Vagina (tissue), 2 donors: ENCODE measurements around the gene AICDA. TPM values are rescaled to one million over a fixed set of nuclear protein-coding genes. Genes with fewer than 3 reads are reported as not detected.
"Not testable (repeated sequence)": the region's sequence is repeated elsewhere in the genome, so short reads cannot be mapped to it uniquely, and the experiment has no call there.

Experiments used
- DNase-seq, 2 donors: peaks; one replicate each; pipeline ENCODE4 v3.0.0-alpha.2; 2017; ENCODE audit errors: extremely low spot score in 2 of 2
- H3K27ac ChIP-seq: fragments of 200-600 bp; sonication (generic); one replicate; pipeline ENCODE4 v1.5.1; 2019
- H3K27me3 ChIP-seq: fragments of 200-600 bp; sonication (generic); one replicate; pipeline ENCODE4 v1.5.1; 2019
- H3K36me3 ChIP-seq, 2 donors: fragments of 200-600 bp; sonication (generic); one replicate each; pipeline ENCODE4 v1.5.1; 2017 to 2019
- H3K4me1 ChIP-seq: fragments of 200-600 bp; sonication (generic); one replicate; pipeline ENCODE4 v1.5.1; 2019
- H3K4me3 ChIP-seq, 2 donors: fragments of 200-600 bp; sonication (generic); 1 replicate in 1 of 2; 2 replicates in 1 of 2; pipeline ENCODE4 v1.5.1; 2016 to 2019
- H3K9me3 ChIP-seq: fragments of 200-600 bp; sonication (generic); one replicate; pipeline ENCODE4 v1.5.1; 2019
- POLR2A ChIP-seq, 2 donors: fragments of 450-650 bp; IDR thresholded peaks; one replicate each; pipeline ENCODE4 v1.6.1; 2017; ENCODE audit warnings: antibody characterized with exemption in 2 of 2, mild to moderate bottlenecking in 2 of 2, moderate library complexity in 2 of 2
- POLR2AphosphoS5 ChIP-seq, 2 donors: sonication (generic); formaldehyde crosslinking; IDR thresholded peaks; one replicate each; pipeline ENCODE4 v1.9.0; 2017; ENCODE audit warnings: antibody characterized with exemption in 2 of 2, mild to moderate bottlenecking in 2 of 2, low read depth in 1 of 2; ENCODE audit not compliant: insufficient read depth in 1 of 2
- intact Hi-C: fragments of 100-400 bp; cut with DNase I; formaldehyde crosslinking; loops from one replicate; pipeline ENCODE4 v1.15.1; 2023
- total RNA-seq: library from RNA; depleted of rRNA; stranded (reverse); fragments of >200 nt; gene quantifications from one replicate; pipeline ENCODE4 v1.2.3, GENCODE V29; 2016
- TF ChIP-seq, protein P1 (sequence below), 3 experiments: fragments of 450-650 bp in 2 of 3; fragments of 200-600 bp in 1 of 3; sonication (generic) in 1 of 3; IDR thresholded peaks; one replicate each; pipeline ENCODE4 v1.5.1; 2017 to 2019; ENCODE audit warnings: antibody characterized with exemption in 3 of 3, mild to moderate bottlenecking in 2 of 3, moderate library complexity in 2 of 3

AICDA gene
- total RNA-seq, 1 donor from 2014 or later, result not detected

DNA sequence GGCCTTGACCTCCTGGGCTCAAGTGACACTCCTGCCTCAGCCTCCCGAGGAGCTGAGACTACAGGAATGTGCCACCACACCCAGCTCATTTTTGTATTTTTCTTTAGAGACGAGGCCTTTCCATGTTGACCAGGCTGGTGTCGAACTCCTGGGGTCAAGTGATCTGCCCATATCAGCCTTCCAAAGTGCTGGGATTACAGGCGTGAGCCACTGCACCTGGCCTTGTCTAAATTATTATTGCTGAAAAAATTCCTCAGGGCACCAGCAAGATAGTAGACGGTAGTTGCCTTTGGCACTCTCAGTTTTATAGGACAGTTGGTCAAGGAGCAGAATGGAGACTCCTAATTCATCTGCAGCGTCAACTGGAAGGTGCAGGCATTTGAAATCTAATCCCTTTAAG, 2.5 kb upstream of the AICDA start:
- H3K27ac ChIP-seq, result no peak overlapping the region
- intact Hi-C loops, result no loop called here
- H3K9me3 ChIP-seq, result no peaks in the 10 kb centered on the region
- no peaks in the 10 kb centered on the region for H3K36me3 ChIP-seq
- no peak for DNase-seq
- H3K4me1 ChIP-seq, result no peaks in the 10 kb centered on the region
- no peaks in the 10 kb centered on the region for H3K27me3 ChIP-seq
- TF ChIP-seq, protein P1, sequence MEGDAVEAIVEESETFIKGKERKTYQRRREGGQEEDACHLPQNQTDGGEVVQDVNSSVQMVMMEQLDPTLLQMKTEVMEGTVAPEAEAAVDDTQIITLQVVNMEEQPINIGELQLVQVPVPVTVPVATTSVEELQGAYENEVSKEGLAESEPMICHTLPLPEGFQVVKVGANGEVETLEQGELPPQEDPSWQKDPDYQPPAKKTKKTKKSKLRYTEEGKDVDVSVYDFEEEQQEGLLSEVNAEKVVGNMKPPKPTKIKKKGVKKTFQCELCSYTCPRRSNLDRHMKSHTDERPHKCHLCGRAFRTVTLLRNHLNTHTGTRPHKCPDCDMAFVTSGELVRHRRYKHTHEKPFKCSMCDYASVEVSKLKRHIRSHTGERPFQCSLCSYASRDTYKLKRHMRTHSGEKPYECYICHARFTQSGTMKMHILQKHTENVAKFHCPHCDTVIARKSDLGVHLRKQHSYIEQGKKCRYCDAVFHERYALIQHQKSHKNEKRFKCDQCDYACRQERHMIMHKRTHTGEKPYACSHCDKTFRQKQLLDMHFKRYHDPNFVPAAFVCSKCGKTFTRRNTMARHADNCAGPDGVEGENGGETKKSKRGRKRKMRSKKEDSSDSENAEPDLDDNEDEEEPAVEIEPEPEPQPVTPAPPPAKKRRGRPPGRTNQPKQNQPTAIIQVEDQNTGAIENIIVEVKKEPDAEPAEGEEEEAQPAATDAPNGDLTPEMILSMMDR (IDR thresholded peaks at IDR 0.05), result no peak
- TF ChIP-seq POLR2AphosphoS5 (IDR thresholded peaks at IDR 0.05; ENCODE audit: insufficient read depth in 1 of 2, low read depth in 1 of 2), result no peak
- TF ChIP-seq POLR2A (IDR thresholded peaks at IDR 0.05), result no peak
- H3K4me3 ChIP-seq, result no peak overlapping the region

DNA sequence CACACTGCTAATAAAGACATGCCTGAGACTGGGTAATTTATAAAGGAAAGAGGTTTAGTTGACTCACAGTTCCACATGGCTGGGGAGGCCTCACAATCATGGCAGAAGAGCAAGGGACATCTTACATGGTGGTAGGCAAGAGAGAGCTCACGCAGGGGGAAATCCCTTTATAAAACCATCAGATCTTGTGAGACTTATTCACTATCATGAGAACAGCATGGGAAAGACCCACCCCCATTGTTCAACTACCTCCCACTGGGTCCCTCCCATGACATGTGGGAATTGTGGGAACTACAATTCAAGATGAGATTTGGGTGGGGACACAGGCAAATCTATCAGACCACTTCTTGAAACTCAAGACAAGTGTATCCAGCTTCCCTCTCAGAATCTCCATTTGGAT, 1.2 kb upstream of the AICDA start:
- H3K4me3 ChIP-seq, DNase-seq, H3K9me3 ChIP-seq, H3K27me3 ChIP-seq, H3K4me1 ChIP-seq, H3K36me3 ChIP-seq, intact Hi-C loops, H3K27ac ChIP-seq: not testable (repeated sequence)

DNA sequence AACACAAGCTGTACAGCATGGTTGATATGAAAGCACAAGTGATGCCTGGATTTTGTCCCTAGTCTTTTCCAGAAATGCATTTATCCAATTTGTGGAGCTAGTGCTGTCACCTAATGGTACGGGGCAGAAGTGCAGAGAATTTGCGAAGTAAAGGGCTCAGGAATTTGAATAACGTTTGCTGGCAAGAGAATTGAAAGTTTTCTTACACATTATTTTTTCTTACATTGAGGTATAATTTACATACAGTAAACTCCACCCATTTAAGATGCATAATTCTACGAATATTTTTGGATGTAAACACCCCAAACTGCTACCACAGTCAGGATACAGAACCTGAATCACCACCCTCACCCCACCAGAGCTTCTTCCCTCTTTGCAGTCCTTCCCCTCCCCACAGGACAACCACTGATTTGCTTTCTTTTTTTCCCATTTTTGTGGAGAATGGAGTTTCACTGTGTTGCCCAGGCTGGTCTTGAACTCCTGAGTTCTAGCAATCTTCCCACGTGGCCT, 3.5 kb downstream of the AICDA start:
- DNase-seq, result no peak
- Histone ChIP-seq H3K9me3 (no peaks in the 10 kb centered on the region), H3K4me3 (no peak overlapping the region), H3K4me1 (no peaks in the 10 kb centered on the region), H3K27ac (no peak overlapping the region), H3K27me3 (no peaks in the 10 kb centered on the region), H3K36me3 (no peaks in the 10 kb centered on the region)
- TF ChIP-seq POLR2AphosphoS5 (IDR thresholded peaks at IDR 0.05; ENCODE audit: insufficient read depth in 1 of 2, low read depth in 1 of 2), result no peak
- no peak for TF ChIP-seq POLR2A (IDR thresholded peaks at IDR 0.05)
- TF ChIP-seq, protein P1 (IDR thresholded peaks at IDR 0.05), result peak in 1 of 3 experiments; percentile 12
- intact Hi-C loops, result no loop called here

DNA sequence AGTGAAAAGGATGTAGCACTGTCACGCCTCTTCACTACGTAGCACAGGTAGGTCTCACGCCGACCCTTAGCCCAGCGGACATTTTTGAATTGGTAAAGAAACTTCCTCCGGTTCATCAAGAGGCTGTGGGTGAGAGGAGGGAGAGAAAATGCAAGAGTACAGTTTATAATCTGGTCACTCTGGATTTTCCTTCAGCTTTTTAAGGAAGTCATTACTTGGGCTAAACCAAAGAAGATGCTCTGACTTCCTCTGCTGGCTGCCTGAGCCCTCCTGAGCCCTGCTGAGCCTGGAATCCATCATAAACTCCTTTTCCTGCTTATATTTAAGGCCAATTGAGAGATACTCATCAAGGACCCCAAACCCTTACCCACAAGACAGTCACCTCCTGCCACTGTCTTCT, 5.8 kb downstream of the AICDA start:
- Histone ChIP-seq H3K4me1 (no peaks in the 10 kb centered on the region), H3K36me3 (no peaks in the 10 kb centered on the region), H3K9me3 (no peaks in the 10 kb centered on the region), H3K27ac (no peak overlapping the region), H3K4me3 (no peak overlapping the region), H3K27me3 (no peaks in the 10 kb centered on the region)
- intact Hi-C loops, result no loop called here
- DNase-seq, result no peak
- TF ChIP-seq POLR2AphosphoS5 (IDR thresholded peaks at IDR 0.05; ENCODE audit: insufficient read depth in 1 of 2, low read depth in 1 of 2) (no peak), POLR2A (IDR thresholded peaks at IDR 0.05) (no peak)
- TF ChIP-seq, protein P1 (IDR thresholded peaks at IDR 0.05), result no peak

DNA sequence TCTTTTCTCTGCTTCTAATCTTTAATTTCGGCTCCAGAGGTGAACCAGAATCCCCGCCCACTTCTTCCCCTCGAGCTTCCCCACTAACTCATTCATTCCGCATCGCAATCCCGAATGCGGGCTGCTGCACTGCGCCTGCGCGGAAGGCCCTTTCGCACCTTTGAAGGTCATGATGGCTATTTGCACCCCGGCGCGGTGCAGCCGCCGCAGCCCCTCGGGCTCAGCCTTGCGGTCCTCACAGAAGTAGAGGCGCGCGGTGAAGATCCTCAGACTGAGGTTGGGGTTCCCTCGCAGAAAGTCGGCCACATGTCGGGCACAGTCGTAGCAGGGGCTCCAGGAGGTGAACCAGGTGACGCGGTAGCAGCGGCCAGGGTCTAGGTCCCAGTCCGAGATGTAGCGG, 7.6 kb downstream of the AICDA start:
- Histone ChIP-seq H3K36me3 (no peaks in the 10 kb centered on the region), H3K27me3 (no peaks in the 10 kb centered on the region), H3K9me3 (no peaks in the 10 kb centered on the region), H3K4me3 (no peak overlapping the region), H3K27ac (no peak overlapping the region), H3K4me1 (no peaks in the 10 kb centered on the region)
- no peak for DNase-seq
- TF ChIP-seq, protein P1 (IDR thresholded peaks at IDR 0.05), result no peak
- no peak for TF ChIP-seq POLR2A (IDR thresholded peaks at IDR 0.05)
- no peak for TF ChIP-seq POLR2AphosphoS5 (IDR thresholded peaks at IDR 0.05; ENCODE audit: insufficient read depth in 1 of 2, low read depth in 1 of 2)
- intact Hi-C loops, result no loop called here
